IMR-90 (cell line): ENCODE measurements around the gene ARAP1. TPM values are rescaled to one million over a fixed set of nuclear protein-coding genes. Genes with fewer than 3 reads are reported as not detected.
A peak's percentile ranks its signal among the peaks of the same experiment; 100 is the strongest.

Experiments
- ATAC-seq: fragments of 200-7000 bp; cut with Tn5 transposase; 2 replicates; pipeline ENCODE4 v1.9.1; 2020; ENCODE audit warnings: low read depth, mild to moderate bottlenecking, moderate library complexity
- BruUV-seq: library from RNA; stranded (reverse); fragments of 400-500 nt; replicated peaks from 2 replicates; lab custom pipeline; 2021; lab: Mats Ljungman, UMichigan
- CTCF ChIA-PET: fragments of 300-600 bp; formaldehyde crosslinking; extraction: SDS; loops from one replicate; lab custom pipeline; 2021; ENCODE audit warnings: antibody characterized with exemption; lab: Yijun Ruan, JAX
- POLR2A ChIA-PET: fragments of 300-600 bp; sonication (Branson Sonifier 250); formaldehyde crosslinking; loops from one replicate; lab custom pipeline; 2022; ENCODE audit warnings: antibody characterized with exemption; ENCODE audit not compliant: unreplicated experiment; lab: Charles Lee
- DNase-seq: peaks from one replicate; pipeline ENCODE4 v3.0.0; 2013
- H2AFZ ChIP-seq: replicated peaks from 2 replicates; pipeline ENCODE3; 2013; ENCODE audit warnings: low read length, mild to moderate bottlenecking; ENCODE audit not compliant: poor library complexity
- H2AK5ac ChIP-seq: 2 replicates; pipeline ENCODE4 v1.6.1; 2013; ENCODE audit warnings: low read depth, low read length, inconsistent platforms
- H2AK9ac ChIP-seq: replicated peaks from 2 replicates; pipeline ENCODE3; 2013; ENCODE audit warnings: mild to moderate bottlenecking, low read depth, low read length, moderate library complexity; ENCODE audit not compliant: poor library complexity
- H2BK120ac ChIP-seq: 2 replicates; pipeline ENCODE4 v1.6.1; 2013; ENCODE audit warnings: low read depth, low read length, inconsistent platforms
- H2BK15ac ChIP-seq: 3 replicates; pipeline ENCODE4 v1.6.1; 2013; ENCODE audit warnings: low read depth, low read length, inconsistent platforms
- H2BK20ac ChIP-seq: 2 replicates; pipeline ENCODE4 v1.6.1; 2013; ENCODE audit warnings: low read depth, mild to moderate bottlenecking, inconsistent platforms, low read length, moderate library complexity
- H2BK5ac ChIP-seq: 2 replicates; pipeline ENCODE4 v1.6.1; 2013; ENCODE audit warnings: mild to moderate bottlenecking, low read depth, low read length, inconsistent platforms; ENCODE audit not compliant: poor library complexity, severe bottlenecking
- H3K14ac ChIP-seq: replicated peaks from 2 replicates; pipeline ENCODE4 v1.6.1; 2013; ENCODE audit warnings: low read depth, low read length, inconsistent platforms
- H3K18ac ChIP-seq: 2 replicates; pipeline ENCODE4 v1.6.1; 2013; ENCODE audit warnings: low read depth, low read length, control low read depth
- H3K23ac ChIP-seq: 2 replicates; pipeline ENCODE4 v1.6.1; 2013; ENCODE audit warnings: low read depth, low read length, inconsistent platforms
- H3K27ac ChIP-seq: 2 replicates; pipeline ENCODE4 v1.5.1; 2013; ENCODE audit warnings: mild to moderate bottlenecking, control low read depth, low read length; ENCODE audit not compliant: insufficient read depth
- H3K27me3 ChIP-seq: 2 replicates; pipeline ENCODE4 v1.6.1; 2013; ENCODE audit warnings: low read length; ENCODE audit not compliant: control insufficient read depth, insufficient read depth
- H3K36me3 ChIP-seq: 2 replicates; pipeline ENCODE4 v1.6.1; 2013; ENCODE audit warnings: low read length, mixed read lengths; ENCODE audit not compliant: control insufficient read depth, insufficient read depth
- H3K4ac ChIP-seq: 2 replicates; pipeline ENCODE4 v1.6.1; 2013; ENCODE audit warnings: low read depth, low read length, inconsistent platforms
- H3K4me1 ChIP-seq: 2 replicates; pipeline ENCODE4 v1.6.1; 2013; ENCODE audit warnings: low read length, mixed read lengths; ENCODE audit not compliant: control insufficient read depth, insufficient read depth
- H3K4me2 ChIP-seq: 2 replicates; pipeline ENCODE4 v1.6.1; 2013; ENCODE audit warnings: low read depth, mild to moderate bottlenecking, control low read depth, low read length, moderate library complexity
- H3K4me3 ChIP-seq: 2 replicates; pipeline ENCODE4 v1.5.1; 2013; ENCODE audit warnings: low read depth, mild to moderate bottlenecking, control low read depth, low read length, moderate library complexity; ENCODE audit not compliant: insufficient read depth
- H3K56ac ChIP-seq: 2 replicates; pipeline ENCODE4 v1.6.1; 2013; ENCODE audit warnings: low read length, inconsistent platforms; ENCODE audit not compliant: insufficient read depth; ENCODE audit errors: extremely low read depth
- H3K79me1 ChIP-seq, 2 experiments: 2 replicates each; pipeline ENCODE4 v1.6.1; 2013; ENCODE audit warnings: low read length in 2 of 2, inconsistent platforms in 1 of 2, low read depth in 1 of 2
- H3K9ac ChIP-seq: 2 replicates; pipeline ENCODE4 v1.6.1; 2013; ENCODE audit warnings: low read depth, low read length, control low read depth
- H3K9me1 ChIP-seq: 2 replicates; pipeline ENCODE4 v1.6.1; 2013; ENCODE audit warnings: low read length, inconsistent platforms; ENCODE audit not compliant: insufficient read depth
- H3K9me3 ChIP-seq: 2 replicates; pipeline ENCODE4 v1.6.1; 2013; ENCODE audit warnings: low read length; ENCODE audit not compliant: control insufficient read depth, insufficient read depth
- H4K20me1 ChIP-seq: 2 replicates; pipeline ENCODE4 v1.6.1; 2013; ENCODE audit warnings: low read length, inconsistent platforms; ENCODE audit not compliant: insufficient read depth
- H4K5ac ChIP-seq: 2 replicates; pipeline ENCODE4 v1.6.1; 2013; ENCODE audit warnings: mild to moderate bottlenecking, low read depth, low read length, control low read depth
- H4K8ac ChIP-seq, 2 experiments: 2 replicates each; pipeline ENCODE4 v1.6.1; 2013; ENCODE audit warnings: low read depth in 2 of 2, low read length in 2 of 2, control low read depth in 1 of 2, inconsistent platforms in 1 of 2
- H4K91ac ChIP-seq: 2 replicates; pipeline ENCODE4 v1.6.1; 2013; ENCODE audit warnings: low read depth, low read length, inconsistent platforms; ENCODE audit not compliant: insufficient read depth
- CEBPB ChIP-seq: IDR thresholded peaks from 2 replicates; pipeline ENCODE4 v1.6.1; 2012; ENCODE audit warnings: low read depth, low read length, improper control_type of control experiment
- CHD1 ChIP-seq: IDR thresholded peaks from 2 replicates; pipeline ENCODE4 v1.6.1; 2012; ENCODE audit warnings: low read depth, low read length, improper control_type of control experiment
- CTCF ChIP-seq: conservative IDR thresholded peaks from 2 replicates; pipeline ENCODE4 v1.5.1; 2012; ENCODE audit warnings: mild to moderate bottlenecking, low read depth, low read length, improper control_type of control experiment
- ELK1 ChIP-seq: fragments of 150-350 bp; IDR thresholded peaks from 2 replicates; pipeline ENCODE4 v1.6.1; 2016; ENCODE audit warnings: low read depth, mild to moderate bottlenecking, low read length, moderate library complexity, borderline replicate concordance
- POLR2A ChIP-seq: IDR thresholded peaks from 2 replicates; pipeline ENCODE4 v1.6.1; 2012; ENCODE audit warnings: mild to moderate bottlenecking, low read depth, low read length
- WGBS, 2 experiments: methylation state at CpG; one replicate each; pipeline versions ENCODE4 v1.1.5 to v1.1.7; 2013; ENCODE audit warnings: missing lambda C conversion rate in 2 of 2; ENCODE audit not compliant: insufficient read length in 1 of 2; ENCODE audit errors: extremely low coverage in 2 of 2; 5-methylcytosine and 5-hydroxymethylcytosine counted together
- dilution Hi-C: fragments of 300-500 bp; cut with HindIII; formaldehyde crosslinking; loops from one replicate; pipeline ENCODE4 v1.14.3; 2018; ENCODE audit warnings: low sequenced_read_pairs; ENCODE audit not compliant: unreplicated experiment
- in situ Hi-C: fragments of 300-500 bp; cut with MboI; formaldehyde crosslinking; loops from 3 replicates; pipeline ENCODE4 v1.14.3; 2019; ENCODE audit warnings: low sequenced_read_pairs, inconsistent platforms, mixed read lengths
- intact Hi-C: fragments of 100-400 bp; cut with micrococcal nuclease; formaldehyde crosslinking; loops from 2 replicates; pipeline ENCODE4 v1.10.0; 2022
- polyA plus RNA-seq, 3 experiments: library from polyadenylated mRNA; depleted of rRNA; stranded (reverse); fragments of >200 nt; gene quantifications; 2 replicates each; pipeline ENCODE4 v1.2.3, GENCODE V29; 2012; ENCODE audit warnings: low replicate concordance in 1 of 3
- total RNA-seq: library from RNA; depleted of rRNA; stranded (reverse); fragments of >200 nt; gene quantifications from 2 replicates; pipeline ENCODE4 v1.2.3, GENCODE V29; 2012

ARAP1 gene
- total and polyA plus RNA-seq, 2 of the 4 experiments (the other 2 are of a cell fraction), result 37.6 to 63.1 TPM

GRCh38 chr11:72709478-72710238, 42.5 kb downstream of the ARAP1 start:
- H3K56ac ChIP-seq, result no peak overlapping the region
- H3K4me3 ChIP-seq, result no peak overlapping the region
- H2AK5ac ChIP-seq, result no peak overlapping the region
- CTCF ChIA-PET, result interaction anchor here (0.6 kb wide), 2 partner anchors 10 to 628 kb away, joined by 5 to 7 read pairs; no protein-coding TSS in a partner anchor
- dilution Hi-C loops (no loop called here), intact Hi-C loops (no loop called here), in situ Hi-C loops (no loop called here)
- peaks cover 3% of the 10 kb centered on the region; the same call in 1 of the 2 replicates for H3K9me1 ChIP-seq
- H2BK20ac ChIP-seq, result no peak overlapping the region
- no peak overlapping the region for H3K4me2 ChIP-seq
- WGBS, 2 experiments, result 100% methylated on average over 11 of the region's 20 CpGs; no CpG with 5 or more reads in 1 of the 2 experiments
- no peak overlapping the region for H4K91ac ChIP-seq
- no peak overlapping the region for H3K27ac ChIP-seq
- H3K79me1 ChIP-seq, result peaks cover 12 to 54% of the 10 kb centered on the region in 2 experiments
- BruUV-seq, result no TSS peak
- no peaks in the 10 kb centered on the region for H3K27me3 ChIP-seq
- no peak overlapping the region for H2BK120ac ChIP-seq
- no peak overlapping the region for H3K14ac ChIP-seq
- H2AFZ ChIP-seq, result no peak overlapping the region
- no peak for ATAC-seq
- no peak overlapping the region for H4K5ac ChIP-seq
- no peak overlapping the region for H3K4ac ChIP-seq
- no peak overlapping the region for H3K9ac ChIP-seq
- H3K9me3 ChIP-seq, result no peaks in the 10 kb centered on the region
- peaks cover 4% of the 10 kb centered on the region; the same call in 1 of the 2 replicates for H3K4me1 ChIP-seq
- H2BK15ac ChIP-seq, result no peak overlapping the region
- peaks cover 65% of the 10 kb centered on the region for H3K36me3 ChIP-seq
- no peak overlapping the region for H3K23ac ChIP-seq
- no peak for DNase-seq
- H4K20me1 ChIP-seq, result peaks cover 51% of the 10 kb centered on the region
- H2BK5ac ChIP-seq, result no peak overlapping the region
- POLR2A ChIA-PET, result no interaction called here
- no peak overlapping the region for H4K8ac ChIP-seq
- TF ChIP-seq CEBPB, result no peak
- TF ChIP-seq CTCF, result no peak
- no peak for TF ChIP-seq ELK1
- TF ChIP-seq POLR2A, result no peak
- TF ChIP-seq CHD1, result no peak
- peak overlapping the region; percentile 61 for H2AK9ac ChIP-seq
- no peak overlapping the region for H3K18ac ChIP-seq
